Measurements from ENCODE around the gene AOX1.
"Not testable (repeated sequence)": the region's sequence is repeated elsewhere in the genome, so short reads cannot be mapped to it uniquely, and the experiment has no call there.

AOX1 gene

DNA sequence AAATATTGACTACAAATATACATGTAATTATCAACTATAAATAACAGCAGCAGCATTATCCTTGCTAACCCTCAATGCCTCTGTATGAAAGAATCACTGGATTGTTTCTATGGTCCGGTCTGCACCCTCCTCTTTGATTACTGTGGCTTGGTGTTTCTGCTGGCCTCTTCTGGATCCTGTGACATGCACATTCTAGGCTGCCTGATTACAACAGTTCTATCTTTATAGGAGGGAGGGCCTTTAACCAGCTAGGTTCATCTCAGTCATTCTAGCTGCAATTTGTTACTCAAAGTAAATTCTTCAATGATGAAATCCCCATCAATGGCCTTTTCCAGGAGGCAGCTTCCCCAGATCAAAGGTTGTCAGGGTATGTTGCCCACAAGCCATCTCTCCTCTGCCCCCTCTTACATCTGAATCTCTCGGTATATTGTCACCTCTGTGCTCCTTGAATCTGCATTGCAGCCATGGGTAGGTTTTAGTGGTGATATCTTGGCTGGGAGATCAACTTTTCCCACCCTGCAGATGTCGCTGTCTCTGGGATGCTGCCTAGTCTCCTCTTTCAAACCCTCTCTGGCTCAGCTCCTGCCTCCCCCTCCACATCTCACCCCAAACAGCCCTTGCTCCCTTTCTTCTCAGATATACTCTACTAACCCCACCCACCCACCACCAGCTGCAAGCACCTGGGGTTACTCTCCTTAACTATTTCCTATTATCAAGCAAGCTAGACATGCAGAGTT lies 119.7 kb downstream of the AOX1 start:
- H3K27me3 Mint-ChIP-seq: no peaks in the 10 kb centered on the region
- no peak overlapping the region for H3K27ac Mint-ChIP-seq

GRCh38 chr2:200708943-200709342 lies 123.1 kb downstream of the AOX1 start:
- no peak overlapping the region for H3K4me3 Mint-ChIP-seq
- H3K4me1 Mint-ChIP-seq (ENCODE audit: low read depth): peaks cover 19% of the 10 kb centered on the region
- no peaks in the 10 kb centered on the region for H3K9me3 Mint-ChIP-seq (ENCODE audit: low read depth)
- no peak overlapping the region for H3K27ac Mint-ChIP-seq
- no peaks in the 10 kb centered on the region for H3K27me3 Mint-ChIP-seq
- H3K36me3 Mint-ChIP-seq: no peaks in the 10 kb centered on the region

More for the DNA sequence above, 119.7 kb downstream of the AOX1 start:
- Mint-ChIP-seq H3K36me3 (no peaks in the 10 kb centered on the region), H3K9me3 (ENCODE audit: low read depth) (no peaks in the 10 kb centered on the region), H3K4me3 (no peak overlapping the region), H3K4me1 (ENCODE audit: low read depth) (peaks cover 10% of the 10 kb centered on the region)

DNA sequence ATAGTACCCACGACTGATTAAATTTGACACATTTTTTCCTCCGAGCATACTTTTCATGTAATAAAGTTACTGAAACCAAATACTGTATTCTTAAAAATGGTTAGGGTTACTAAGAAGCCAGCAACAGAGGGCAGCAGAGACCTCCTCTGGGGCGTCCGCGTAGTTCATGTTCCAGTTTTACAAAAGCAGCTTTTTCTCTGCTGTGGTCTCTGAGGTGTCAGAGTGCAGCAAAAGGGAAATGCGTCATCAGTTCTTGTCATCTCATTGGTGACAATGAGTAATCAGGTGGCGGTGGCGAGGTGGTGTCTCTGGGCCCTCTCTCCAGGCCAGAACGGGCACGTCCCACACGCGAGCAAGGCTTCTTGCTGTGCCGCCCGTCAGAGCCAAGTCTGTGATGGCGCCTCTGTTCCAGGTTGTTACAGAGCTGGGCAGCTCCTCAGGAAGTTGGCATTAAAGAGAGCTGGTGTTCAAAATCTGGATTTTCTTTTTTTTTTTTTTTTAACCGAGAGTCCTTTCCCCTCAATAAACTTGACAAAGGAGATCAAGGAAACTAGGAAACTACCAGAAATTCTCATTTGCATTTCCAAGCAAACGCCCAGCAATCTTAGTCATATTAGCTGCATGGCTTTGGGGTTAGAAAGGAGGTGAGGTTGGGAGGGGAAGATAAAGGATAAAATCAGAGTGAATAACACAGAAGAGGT lies 127.3 kb downstream of the AOX1 start:
- peak overlapping the region; percentile 82 for H3K4me3 Mint-ChIP-seq
- H3K9me3 Mint-ChIP-seq (ENCODE audit: low read depth): no peaks in the 10 kb centered on the region
- no peaks in the 10 kb centered on the region for H3K27me3 Mint-ChIP-seq
- peak overlapping the region; percentile 99 for H3K27ac Mint-ChIP-seq
- no peaks in the 10 kb centered on the region for H3K36me3 Mint-ChIP-seq
- H3K4me1 Mint-ChIP-seq (ENCODE audit: low read depth): peaks cover 23% of the 10 kb centered on the region

DNA sequence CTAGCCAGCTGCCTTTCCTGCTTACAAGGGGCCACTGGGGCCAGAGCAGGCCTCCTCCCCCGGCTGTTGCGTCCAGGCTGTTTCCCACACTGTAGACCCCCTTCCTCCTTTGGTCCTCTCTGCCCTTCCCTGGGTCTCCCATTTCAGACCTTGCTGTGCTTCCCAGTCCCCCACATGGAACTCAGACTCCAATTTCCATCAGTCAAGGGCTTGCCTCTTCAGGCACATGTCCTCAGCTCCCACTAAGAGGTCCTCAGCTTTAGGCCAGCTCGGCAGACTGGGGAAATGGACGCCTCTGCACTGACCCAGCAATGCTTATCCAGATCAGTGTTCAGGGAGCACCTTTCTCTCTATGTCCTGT lies 127.9 kb downstream of the AOX1 start:
- Mint-ChIP-seq H3K4me1 (ENCODE audit: low read depth) (peaks cover 23% of the 10 kb centered on the region), H3K9me3 (ENCODE audit: low read depth) (no peaks in the 10 kb centered on the region), H3K27ac (peak overlapping the region; percentile 99), H3K4me3 (peak overlapping the region; percentile 82), H3K27me3 (no peaks in the 10 kb centered on the region), H3K36me3 (no peaks in the 10 kb centered on the region)

GRCh38 chr2:200715014-200715413 lies 129.2 kb downstream of the AOX1 start:
- H3K9me3 Mint-ChIP-seq (ENCODE audit: low read depth); H3K36me3 Mint-ChIP-seq; H3K4me3 Mint-ChIP-seq; H3K27ac Mint-ChIP-seq; H3K27me3 Mint-ChIP-seq: not testable (repeated sequence)
- peaks cover 23% of the 10 kb centered on the region for H3K4me1 Mint-ChIP-seq (ENCODE audit: low read depth)

- Mint-ChIP-seq H3K9me3 (ENCODE audit: low read depth) (no peaks in the 10 kb centered on the region), H3K36me3 (peaks cover 2% of the 10 kb centered on the region), H3K27ac (no peak overlapping the region), H3K27me3 (no peaks in the 10 kb centered on the region), H3K4me1 (ENCODE audit: low read depth) (peaks cover 21% of the 10 kb centered on the region), H3K4me3 (no peak overlapping the region)
These were observed 130.6 kb downstream of the AOX1 start for GRCh38 chr2:200716386-200716785.
